OCI-LY7 (cell line): ENCODE data around the gene KATNA1.

Experiments used
- CTCF ChIP-seq: fragments of 200-600 bp; sonication (generic); conservative IDR thresholded peaks from 2 replicates; pipeline ENCODE4 v1.5.1; 2014; ENCODE audit warnings: mild to moderate bottlenecking, antibody characterized with exemption, low read length, moderate library complexity, mixed read lengths
- EZH2phosphoT487 ChIP-seq: fragments of 200-600 bp; sonication (generic); IDR thresholded peaks from 2 replicates; pipeline ENCODE4 v1.6.1; 2018; ENCODE audit warnings: low read depth, borderline replicate concordance, mild to moderate bottlenecking, mixed run types, antibody characterized with exemption, low read length, moderate library complexity, mixed read lengths

- peak; percentile 72 for TF ChIP-seq CTCF
- TF ChIP-seq EZH2phosphoT487: no peak
These were observed 87.8 kb downstream of the KATNA1 start for GRCh38 chr6:149560736-149561135.
